OCI-LY7 (cell line): ENCODE measurements around the gene SIL1. TPM values are rescaled to one million over a fixed set of nuclear protein-coding genes. Genes with fewer than 3 reads are reported as not detected.

Experiments used
- BruUV-seq: library from RNA; stranded (reverse); fragments of 400-500 nt; replicated peaks from 2 replicates; lab custom pipeline; 2021; lab: Mats Ljungman, UMichigan
- CTCF ChIA-PET: fragments of 300-600 bp; sonication (Branson Sonifier 250); formaldehyde crosslinking; loops from one replicate; lab custom pipeline; 2022; ENCODE audit warnings: antibody characterized with exemption; ENCODE audit not compliant: unreplicated experiment; lab: Charles Lee
- POLR2A ChIA-PET: fragments of 300-600 bp; sonication (Branson Sonifier 250); formaldehyde crosslinking; loops from one replicate; lab custom pipeline; 2022; ENCODE audit warnings: antibody characterized with exemption; lab: Charles Lee
- DNase-seq: peaks from one replicate; pipeline ENCODE4 v3.0.0-alpha.2; 2015; ENCODE audit warnings: low spot score
- H2AFZ ChIP-seq: fragments of 200-600 bp; sonication (generic), shearing (Covaris generic); 2 replicates; pipeline ENCODE4 v1.6.1; 2014; ENCODE audit warnings: mild to moderate bottlenecking, antibody characterized with exemption, low read length, moderate library complexity
- H3K27ac ChIP-seq: fragments of 200-600 bp; sonication (generic); 2 replicates; pipeline ENCODE4 v1.5.1; 2014; ENCODE audit warnings: mixed run types, low read depth, mild to moderate bottlenecking, moderate library complexity, low read length, inconsistent platforms; ENCODE audit not compliant: poor library complexity, severe bottlenecking
- H3K36me3 ChIP-seq: fragments of 200-600 bp; sonication (generic); 2 replicates; pipeline ENCODE4 v1.6.1; 2014; ENCODE audit warnings: mild to moderate bottlenecking, antibody characterized with exemption, low read length, moderate library complexity, mixed read lengths; ENCODE audit not compliant: insufficient read depth
- H3K4me1 ChIP-seq: fragments of 200-600 bp; sonication (generic); 2 replicates; pipeline ENCODE4 v1.5.1; 2014; ENCODE audit warnings: mild to moderate bottlenecking, low read length; ENCODE audit not compliant: insufficient read depth, poor library complexity, severe bottlenecking
- H3K4me2 ChIP-seq: fragments of 200-600 bp; sonication (generic); 2 replicates; pipeline ENCODE4 v1.6.1; 2014; ENCODE audit warnings: mild to moderate bottlenecking, low read length
- H3K4me3 ChIP-seq: fragments of 200-600 bp; sonication (generic); 2 replicates; pipeline ENCODE4 v1.5.1; 2014; ENCODE audit warnings: mild to moderate bottlenecking, low read depth, low read length; ENCODE audit not compliant: poor library complexity, severe bottlenecking
- H3K79me2 ChIP-seq: fragments of 200-600 bp; sonication (generic); 2 replicates; pipeline ENCODE4 v1.6.1; 2016; ENCODE audit warnings: low read depth, mild to moderate bottlenecking, low read length, moderate library complexity, mixed read lengths; ENCODE audit not compliant: insufficient read depth
- H3K9me2 ChIP-seq: fragments of 200-600 bp; sonication (generic); 2 replicates; pipeline ENCODE4 v1.6.1; 2016; ENCODE audit warnings: mild to moderate bottlenecking, low read length, mixed read lengths; ENCODE audit not compliant: insufficient read depth
- H3K9me3 ChIP-seq: fragments of 200-600 bp; sonication (generic); 2 replicates; pipeline ENCODE4 v1.6.1; 2014; ENCODE audit warnings: mild to moderate bottlenecking, mixed run types, low read length, mixed read lengths
- H4K20me1 ChIP-seq: fragments of 200-600 bp; sonication (generic); 2 replicates; pipeline ENCODE4 v1.6.1; 2014; ENCODE audit warnings: mild to moderate bottlenecking, antibody characterized with exemption, low read length, moderate library complexity, mixed read lengths; ENCODE audit not compliant: insufficient read depth
- CTCF ChIP-seq: fragments of 200-600 bp; sonication (generic); conservative IDR thresholded peaks from 2 replicates; pipeline ENCODE4 v1.5.1; 2014; ENCODE audit warnings: mild to moderate bottlenecking, antibody characterized with exemption, low read length, moderate library complexity, mixed read lengths
- EZH2phosphoT487 ChIP-seq: fragments of 200-600 bp; sonication (generic); IDR thresholded peaks from 2 replicates; pipeline ENCODE4 v1.6.1; 2018; ENCODE audit warnings: low read depth, borderline replicate concordance, mild to moderate bottlenecking, mixed run types, antibody characterized with exemption, low read length, moderate library complexity, mixed read lengths
- intact Hi-C: fragments of 100-400 bp; cut with micrococcal nuclease; formaldehyde crosslinking; loops from one replicate; pipeline ENCODE4 v1.10.0; 2022; ENCODE audit not compliant: unreplicated experiment
- total RNA-seq, 2 experiments: library from RNA; depleted of rRNA in 1 of 2; stranded (reverse); fragments of >200 nt in 1 of 2; shearing (Covaris generic) in 1 of 2; gene quantifications; 2 replicates each; pipeline ENCODE4 v1.2.3, GENCODE V29; 2014 to 2022

The SIL1 gene
- total RNA-seq, 2 experiments from 2014 or later: 9.2 to 22.8 TPM

DNA sequence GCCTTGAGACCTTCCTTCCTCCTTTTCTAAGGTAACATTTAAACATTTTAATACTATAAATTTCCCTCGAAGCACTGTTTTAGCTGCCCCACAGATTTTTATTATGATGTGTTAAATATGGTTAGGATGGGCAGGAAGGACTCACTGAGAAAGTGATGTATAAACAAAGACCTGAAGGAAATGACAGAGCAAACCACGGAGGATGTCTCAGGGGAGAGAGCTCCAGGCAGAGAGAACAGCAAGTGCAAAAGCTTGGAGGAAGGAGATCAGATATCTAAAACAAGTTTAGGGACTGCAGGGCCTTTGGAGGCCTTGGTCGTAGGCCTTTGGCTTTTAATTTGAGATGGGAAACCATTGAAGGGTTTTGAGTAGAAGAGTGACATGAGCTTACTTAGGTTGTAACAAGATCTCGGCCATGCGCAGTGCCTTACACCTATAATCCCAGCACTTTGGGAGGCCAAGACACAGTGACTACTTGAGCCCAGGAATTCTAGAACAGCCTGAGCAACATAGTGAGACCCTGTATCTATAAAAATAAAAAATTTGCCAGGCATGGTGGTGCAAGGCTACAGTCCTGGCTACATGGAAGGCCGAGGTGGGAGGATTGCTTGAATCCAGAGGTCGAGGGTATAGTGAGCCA, 287.5 kb downstream of the SIL1 start:
- intact Hi-C loops: no loop called here
- H3K27ac ChIP-seq: no peak overlapping the region
- no peaks in the 10 kb centered on the region for H4K20me1 ChIP-seq
- H3K36me3 ChIP-seq: no peaks in the 10 kb centered on the region
- no peak overlapping the region for H2AFZ ChIP-seq
- H3K79me2 ChIP-seq: no peaks in the 10 kb centered on the region
- CTCF ChIA-PET: no interaction called here
- no peak overlapping the region for H3K4me2 ChIP-seq
- POLR2A ChIA-PET: interaction anchor here (0.8 kb wide), 1 partner anchor 56 kb away, joined by 3 read pairs; no protein-coding TSS in a partner anchor
- H3K9me2 ChIP-seq: no peaks in the 10 kb centered on the region
- no peak overlapping the region for H3K4me3 ChIP-seq
- no TSS peak for BruUV-seq
- TF ChIP-seq EZH2phosphoT487: no peak
- TF ChIP-seq CTCF: no peak
- H3K4me1 ChIP-seq: no peaks in the 10 kb centered on the region
- no peak for DNase-seq
- no peaks in the 10 kb centered on the region for H3K9me3 ChIP-seq

DNA sequence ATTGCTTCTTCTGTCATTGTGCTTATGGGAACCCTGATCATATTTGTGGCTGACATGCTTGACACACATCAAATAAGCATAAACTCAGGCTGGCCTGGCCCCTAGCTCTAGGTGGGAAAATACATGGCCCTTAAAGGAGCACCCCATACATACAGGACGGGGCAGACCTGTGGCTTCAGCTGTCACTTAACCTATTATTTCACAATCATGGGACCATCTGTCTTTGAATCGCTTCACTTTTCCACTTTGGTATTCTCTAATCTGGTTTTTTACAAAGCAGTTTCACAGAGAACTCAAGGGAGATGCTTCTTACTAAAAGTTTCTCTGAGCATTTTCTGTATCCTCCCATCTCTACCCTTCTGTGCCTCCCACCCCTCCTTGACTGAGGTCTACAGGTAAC, 288.4 kb downstream of the SIL1 start:
- intact Hi-C loops: no loop called here
- Histone ChIP-seq H4K20me1 (no peaks in the 10 kb centered on the region), H3K4me1 (no peaks in the 10 kb centered on the region), H3K4me2 (no peak overlapping the region), H3K4me3 (no peak overlapping the region), H3K36me3 (no peaks in the 10 kb centered on the region), H2AFZ (no peak overlapping the region), H3K79me2 (no peaks in the 10 kb centered on the region), H3K9me2 (no peaks in the 10 kb centered on the region), H3K9me3 (no peaks in the 10 kb centered on the region), H3K27ac (no peak overlapping the region)
- ChIA-PET CTCF (no interaction called here), POLR2A (interaction anchor here (0.6 kb wide), 1 partner anchor 101 kb away, joined by 4 read pairs; no protein-coding TSS in a partner anchor)
- DNase-seq: no peak
- TF ChIP-seq CTCF (no peak), EZH2phosphoT487 (no peak)
- no TSS peak for BruUV-seq

DNA sequence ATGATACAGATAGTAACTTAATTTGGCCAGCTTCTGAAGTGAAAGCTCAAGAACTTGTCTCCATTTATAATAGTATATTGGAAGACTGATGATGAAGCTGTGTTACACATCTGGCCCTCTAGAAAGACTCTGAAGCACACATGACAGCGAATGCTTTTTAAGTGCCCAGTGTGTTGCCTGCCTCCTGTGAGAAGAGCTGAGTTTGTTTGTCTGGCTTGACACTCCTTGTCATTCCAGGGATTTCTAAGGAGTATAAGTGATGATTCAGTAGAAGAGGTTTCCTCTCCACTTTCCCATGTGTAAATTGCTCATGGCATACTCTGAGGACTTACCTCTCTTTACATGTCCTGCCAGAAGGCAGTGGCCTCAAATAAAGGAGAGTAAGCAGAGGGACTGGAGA, 292.6 kb downstream of the SIL1 start:
- DNase-seq: no peak
- TF ChIP-seq EZH2phosphoT487: no peak
- no peak for TF ChIP-seq CTCF
- Histone ChIP-seq H4K20me1 (no peaks in the 10 kb centered on the region), H3K27ac (no peak overlapping the region), H3K9me2 (no peaks in the 10 kb centered on the region), H3K4me2 (no peak overlapping the region), H2AFZ (no peak overlapping the region), H3K4me1 (no peaks in the 10 kb centered on the region), H3K79me2 (no peaks in the 10 kb centered on the region), H3K36me3 (no peaks in the 10 kb centered on the region), H3K9me3 (no peaks in the 10 kb centered on the region), H3K4me3 (no peak overlapping the region)
- ChIA-PET CTCF (no interaction called here), POLR2A (interaction anchor here (0.9 to 1.0 kb wide), 2 partner anchors 72 to 563 kb away, joined by 3 to 6 read pairs; no protein-coding TSS in a partner anchor)
- no TSS peak for BruUV-seq
- intact Hi-C loops: no loop called here
